GM21515 (cell line): ENCODE measurements around the gene MEGF9.

ENCODE experiments used
- ATAC-seq: cut with Tn5 transposase; IDR thresholded peaks from one replicate; pipeline ENCODE4 v1.9.1; 2021; ENCODE audit not compliant: unreplicated experiment

MEGF9 gene

DNA sequence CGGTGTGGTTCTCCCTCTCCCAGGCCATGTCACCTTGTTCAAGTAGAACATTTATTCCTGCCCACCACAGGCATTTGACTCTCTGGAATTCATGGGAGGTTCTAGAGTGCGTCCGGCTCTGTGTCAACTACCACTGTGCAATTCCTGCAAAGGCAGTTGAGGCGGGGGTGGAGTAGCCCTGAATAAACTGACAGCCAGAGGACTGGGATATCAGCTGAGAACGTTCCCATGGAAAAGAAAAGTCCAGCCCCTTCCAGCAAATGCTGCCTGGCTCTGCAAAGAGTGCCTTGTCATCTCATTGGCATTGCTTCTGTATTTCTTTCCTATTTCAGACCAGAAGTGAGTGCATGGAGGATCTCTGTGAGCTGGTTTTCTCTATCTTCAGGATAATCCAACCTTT is 18.9 kb upstream of the MEGF9 start:
- no peak for ATAC-seq

DNA sequence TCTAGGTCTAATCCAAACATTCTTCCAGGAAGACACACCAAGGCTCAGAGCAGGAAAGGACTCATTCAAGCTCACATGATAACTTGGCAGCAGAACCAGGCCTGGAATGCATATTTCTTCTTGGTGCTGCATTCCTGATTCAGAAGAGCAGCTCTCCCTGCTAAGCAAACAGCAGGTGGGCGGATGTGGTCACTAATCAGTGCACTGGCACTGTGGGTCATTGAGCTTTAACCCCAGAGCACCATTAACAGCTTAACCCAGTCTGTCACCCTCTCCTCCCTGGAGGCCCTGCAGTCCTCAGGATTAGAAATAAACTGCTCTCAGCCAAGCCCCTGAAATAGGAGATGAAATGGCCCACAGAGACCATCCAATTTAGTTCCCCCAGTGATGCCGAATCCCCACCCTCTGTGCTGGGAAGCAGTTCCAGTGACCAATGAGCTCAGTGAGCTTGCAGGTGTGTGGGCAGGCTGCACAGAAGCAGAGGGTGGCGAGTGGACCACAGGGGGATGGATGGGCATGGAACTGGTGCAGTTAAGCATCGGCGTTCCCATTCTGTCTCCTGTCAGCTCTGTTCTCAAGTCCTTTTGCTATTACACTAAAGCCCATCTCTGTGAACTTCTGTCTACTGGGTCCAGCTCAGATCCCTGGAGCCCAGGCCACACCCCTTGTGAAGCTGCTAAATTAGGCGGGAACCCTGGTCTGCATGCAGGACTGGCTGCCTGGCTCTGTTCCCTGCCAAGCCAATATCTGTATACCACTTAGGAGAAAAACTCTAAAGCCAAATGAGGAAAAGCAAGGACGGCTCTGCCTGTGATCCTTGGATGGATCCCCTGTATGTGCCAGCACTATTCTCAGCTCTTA is 16.6 kb upstream of the MEGF9 start:
- no peak for ATAC-seq

DNA sequence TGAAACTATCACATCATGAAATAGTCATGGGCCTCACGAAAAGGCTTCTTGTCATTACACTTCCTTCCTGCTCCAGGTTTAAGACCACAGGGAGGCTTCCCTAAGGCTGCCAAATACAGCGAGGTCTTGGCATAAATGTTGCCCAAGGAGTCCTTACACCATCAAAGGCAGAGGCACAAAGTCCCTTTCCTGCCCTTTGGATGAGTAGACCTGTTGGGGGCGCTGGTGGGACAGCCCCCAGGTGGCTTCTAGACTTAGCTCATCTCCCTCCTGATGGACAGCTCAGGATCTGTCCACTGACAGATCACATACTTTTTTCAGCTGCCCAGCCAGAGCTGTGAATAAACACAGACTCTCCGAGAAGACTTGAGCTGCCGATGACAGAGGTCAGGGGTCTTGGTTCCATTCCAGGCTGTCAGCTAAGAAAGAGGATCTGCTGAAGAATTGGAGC is 15.5 kb upstream of the MEGF9 start:
- no peak for ATAC-seq

DNA sequence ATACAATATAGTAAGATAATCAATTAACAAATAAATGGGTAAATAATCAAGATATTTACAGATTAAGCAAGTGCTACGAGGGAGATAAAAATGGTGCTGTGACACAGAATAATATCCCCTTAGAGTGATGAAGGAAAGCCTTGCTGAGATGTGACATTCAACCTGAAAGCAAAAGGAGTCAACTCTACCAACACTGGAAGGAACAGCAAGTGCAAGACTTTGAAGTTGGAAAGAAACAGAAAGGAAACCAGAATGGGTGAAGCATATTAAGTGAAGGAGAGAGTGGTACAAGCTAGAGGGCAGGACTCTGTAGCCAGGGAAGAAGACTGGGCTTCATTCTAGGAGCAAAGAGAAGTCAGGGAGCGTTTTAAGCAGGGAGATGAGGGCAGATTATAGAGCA is 12.2 kb upstream of the MEGF9 start:
- ATAC-seq = no peak

DNA sequence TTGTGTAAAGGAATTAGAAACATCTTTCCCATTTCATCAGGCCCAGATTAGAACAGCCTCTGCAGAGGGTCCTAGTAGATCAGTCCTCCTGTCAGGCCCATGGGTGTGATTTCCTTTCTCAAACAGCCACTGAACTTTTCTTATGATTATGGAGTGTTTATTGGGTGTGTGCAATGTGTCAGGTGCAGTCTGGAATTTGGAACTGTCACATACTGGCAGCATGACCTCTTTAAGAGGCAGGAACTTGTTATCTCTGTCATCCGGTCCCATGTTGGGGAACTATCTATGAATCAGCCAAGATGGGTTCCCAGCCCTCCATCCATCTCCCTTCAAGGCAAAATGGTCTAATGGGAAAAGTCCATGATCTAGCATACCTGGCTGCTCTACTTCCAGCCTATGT is 11.6 kb upstream of the MEGF9 start:
- no peak for ATAC-seq

DNA sequence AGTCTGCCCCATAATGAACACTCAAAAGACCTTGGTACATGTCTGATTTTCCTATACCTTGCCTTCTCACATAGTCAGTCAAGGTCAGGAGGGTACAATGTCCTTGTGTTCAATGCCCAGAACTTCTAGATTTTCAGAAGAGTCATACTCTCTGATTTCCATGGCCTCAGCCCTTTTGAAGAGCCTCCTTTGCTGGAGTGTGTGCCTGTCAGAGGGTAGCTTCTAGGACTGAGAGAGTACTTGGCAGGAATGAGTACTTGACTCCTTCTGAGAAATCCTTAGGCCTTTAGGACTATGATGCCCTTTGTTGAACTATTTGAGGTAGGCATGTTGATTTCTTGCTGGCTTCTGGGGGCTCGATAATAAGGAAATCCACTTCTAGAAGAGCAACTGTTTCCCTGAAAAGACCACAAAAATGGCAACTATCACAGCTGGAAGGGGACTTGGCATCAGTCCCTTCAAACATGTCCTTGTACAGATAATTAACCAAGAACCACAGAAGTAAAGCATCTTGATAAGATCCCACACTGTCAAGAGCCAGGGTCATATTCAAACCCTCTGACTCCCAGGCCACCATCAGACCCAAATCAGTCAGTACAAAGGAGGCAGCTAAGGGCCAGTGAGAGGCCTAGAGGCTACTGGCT is 10.6 kb upstream of the MEGF9 start:
- ATAC-seq = no peak

DNA sequence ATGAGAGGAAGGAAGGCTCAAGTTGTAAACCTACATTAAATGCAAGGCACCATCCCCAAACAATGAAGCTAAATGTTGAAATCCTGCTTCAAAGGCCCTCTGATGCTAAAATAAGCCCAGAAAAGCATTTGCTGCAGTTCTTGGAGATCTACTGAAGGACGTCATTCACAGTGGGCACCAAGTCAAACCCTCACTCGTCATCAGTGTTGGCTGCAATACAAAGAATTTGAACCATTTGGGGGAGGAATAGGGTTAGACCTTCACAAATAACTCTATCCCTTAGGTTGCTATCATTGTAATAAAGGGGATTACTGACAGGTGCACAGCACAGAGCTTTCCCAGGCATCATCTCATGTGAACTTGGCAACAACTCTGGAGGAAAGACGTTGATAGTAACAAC is 9.3 kb upstream of the MEGF9 start:
- ATAC-seq = no peak

DNA sequence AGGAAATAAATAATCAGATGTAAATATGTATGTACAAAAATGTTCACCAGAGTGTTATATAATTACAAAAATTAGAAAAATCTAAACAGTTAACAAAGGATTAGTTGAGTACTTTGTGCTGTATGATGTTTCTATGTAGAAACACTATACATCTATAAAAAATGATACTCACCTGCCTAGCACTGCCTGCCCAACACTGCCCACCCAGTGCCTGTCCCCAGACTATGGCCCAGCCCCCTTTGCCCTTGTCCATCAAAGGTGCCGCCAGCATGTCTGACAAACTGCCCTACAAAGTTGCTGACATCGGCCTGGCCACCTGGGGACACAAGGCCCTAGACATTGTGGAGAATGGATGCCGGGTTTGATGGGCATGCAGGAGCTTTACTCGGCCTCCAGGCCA is 6.1 kb upstream of the MEGF9 start:
- no peak for ATAC-seq

DNA sequence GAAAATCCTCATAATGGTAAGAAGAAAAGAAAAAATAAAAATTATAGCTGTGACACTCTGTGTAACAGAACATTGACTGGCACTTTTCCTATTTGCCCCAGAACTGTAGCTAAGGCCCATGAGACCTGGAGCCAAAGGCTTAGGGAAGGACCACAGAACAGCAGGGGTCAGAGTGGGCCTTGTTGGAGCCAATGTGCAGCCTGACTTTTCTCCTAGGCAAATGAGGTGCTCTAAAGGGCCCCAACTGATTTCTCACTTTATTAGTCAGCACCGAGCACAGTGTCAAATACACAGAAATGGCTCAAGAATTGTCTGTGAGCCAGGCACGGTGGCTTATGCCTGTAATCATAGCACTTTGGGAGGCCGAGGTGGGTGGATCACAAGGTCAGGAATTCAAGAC is 4.0 kb upstream of the MEGF9 start:
- no peak for ATAC-seq

DNA sequence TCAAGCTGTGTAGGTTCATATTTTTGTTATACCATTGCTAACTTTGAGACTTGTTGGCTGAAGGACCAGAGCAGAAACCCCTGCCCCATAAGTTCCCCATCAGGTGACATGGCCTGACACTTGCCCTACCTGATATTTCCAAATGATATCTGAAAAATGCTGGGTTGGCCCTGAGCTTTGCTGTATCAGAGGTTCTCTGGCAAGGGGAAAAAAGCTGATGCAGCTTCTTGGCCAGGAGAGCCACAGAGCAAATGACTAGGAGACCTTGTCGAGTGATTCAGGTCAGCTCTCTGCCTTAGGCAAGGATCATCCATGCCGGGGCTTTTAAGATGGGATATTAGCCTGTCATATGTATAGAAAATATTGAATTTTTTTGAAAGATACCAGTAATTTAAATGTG is 2.9 kb upstream of the MEGF9 start:
- ATAC-seq = no peak

DNA sequence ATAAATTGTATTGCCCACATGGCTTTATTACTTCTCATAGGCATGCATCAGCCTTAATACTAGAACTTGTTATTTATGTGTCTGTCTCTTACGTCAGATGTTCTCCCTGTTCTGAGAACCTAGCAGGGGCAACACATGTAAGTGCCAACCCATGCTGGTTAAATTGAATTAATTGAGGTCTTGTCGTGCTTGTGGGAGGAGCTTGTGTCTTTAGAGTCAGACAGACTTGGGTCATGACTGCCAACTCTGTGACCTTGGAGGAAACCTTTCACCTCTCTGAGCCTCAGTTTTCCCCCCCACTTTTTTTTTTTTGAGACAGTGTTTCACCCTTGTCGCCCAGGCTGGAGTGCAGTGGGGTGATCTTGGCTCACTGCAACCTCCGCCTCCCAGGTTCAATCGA is 2.2 kb upstream of the MEGF9 start:
- no peak for ATAC-seq

DNA sequence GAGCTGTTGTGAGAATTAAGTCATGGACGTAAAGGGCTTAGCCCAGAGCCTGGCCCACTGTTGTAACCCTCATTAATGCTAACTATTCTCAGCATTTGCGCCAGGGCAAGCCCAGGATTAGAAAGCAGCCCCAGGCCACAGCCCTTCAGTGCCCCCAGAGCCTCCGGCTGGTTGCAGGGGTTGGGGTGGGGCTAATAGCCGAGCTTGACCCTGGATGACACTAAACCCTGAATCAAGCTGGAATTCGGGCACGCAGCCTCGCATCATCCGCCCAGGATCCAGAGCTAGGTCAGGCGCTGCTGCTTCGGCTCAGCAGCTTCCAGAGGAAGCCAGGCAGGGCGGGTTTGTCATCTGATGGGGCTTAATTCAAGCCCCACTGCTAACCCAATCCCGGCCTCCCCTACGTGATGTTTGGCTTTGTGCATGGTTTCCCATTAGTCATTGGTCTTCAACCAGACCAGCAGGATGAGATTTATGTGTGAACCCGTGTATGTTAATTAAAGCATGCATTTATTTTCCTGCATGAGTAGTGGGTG is 1.2 kb upstream of the MEGF9 start:
- no peak for ATAC-seq

DNA sequence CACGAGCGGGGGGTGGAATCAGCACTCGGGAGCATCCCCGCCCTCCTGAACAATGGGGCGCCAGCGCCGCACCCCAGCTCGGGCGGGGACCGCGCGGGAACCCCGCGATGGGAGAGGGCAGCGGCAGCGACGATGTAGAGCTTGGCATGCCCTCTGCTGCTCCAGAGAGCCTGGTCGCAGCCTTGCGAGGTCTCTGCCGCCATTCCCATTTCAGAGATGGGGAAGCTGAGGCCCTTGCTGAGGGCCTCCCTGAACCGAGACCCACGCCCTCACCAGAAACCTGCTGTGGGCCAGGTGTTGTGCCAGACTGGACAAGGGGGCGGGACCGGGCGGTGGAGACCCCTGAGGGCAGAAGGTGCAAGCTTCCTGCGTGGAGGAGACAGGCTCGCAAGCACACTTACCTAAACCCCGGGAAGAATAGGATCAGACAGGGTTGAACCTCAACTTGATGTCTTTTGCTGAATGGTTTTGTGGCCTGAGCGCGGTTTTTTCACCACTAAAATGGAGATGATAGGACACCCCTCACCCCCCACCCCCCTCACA is 647 bp upstream of the MEGF9 start:
- ATAC-seq = no peak

DNA sequence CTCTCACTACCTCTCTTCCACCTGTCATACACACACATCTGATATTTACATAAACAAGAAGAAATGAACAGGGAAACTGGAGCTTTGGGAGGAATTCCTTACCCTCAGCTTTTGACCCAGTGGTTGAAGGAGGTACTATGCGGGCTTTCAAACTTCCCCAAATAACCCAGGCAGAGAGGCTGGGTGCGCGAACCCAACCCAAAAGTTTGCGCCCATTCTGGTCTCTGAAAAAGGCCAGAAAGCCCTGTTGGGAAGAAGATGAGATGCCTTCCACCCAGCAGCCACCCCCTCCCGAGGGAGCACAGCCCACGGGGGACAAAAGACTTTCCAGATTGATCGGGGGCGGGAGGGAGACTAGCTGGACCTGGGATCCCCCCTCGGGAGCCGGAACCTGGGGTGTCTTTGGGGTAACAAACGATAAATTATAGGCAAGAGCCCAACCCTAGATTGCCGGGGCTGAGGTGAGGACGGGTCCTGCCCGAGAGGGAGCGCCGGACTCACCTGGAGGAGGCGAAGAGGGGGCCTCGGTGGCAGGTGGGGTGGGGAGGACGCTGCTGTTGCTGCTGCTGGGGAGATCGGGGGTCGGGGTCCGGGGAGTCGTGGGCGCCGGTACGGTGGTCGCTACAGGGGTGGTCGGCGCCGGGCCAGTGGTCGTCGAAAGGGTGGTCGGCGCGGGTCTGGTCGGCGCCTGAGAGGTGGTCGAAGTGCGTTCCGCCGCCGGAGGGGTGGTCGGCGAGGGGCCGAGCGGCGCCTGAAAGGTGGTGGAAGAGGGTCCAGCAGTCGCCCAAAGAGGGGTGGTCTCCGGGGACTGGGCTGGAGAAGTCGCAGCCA is 798 bp downstream of the MEGF9 start:
- no peak for ATAC-seq

DNA sequence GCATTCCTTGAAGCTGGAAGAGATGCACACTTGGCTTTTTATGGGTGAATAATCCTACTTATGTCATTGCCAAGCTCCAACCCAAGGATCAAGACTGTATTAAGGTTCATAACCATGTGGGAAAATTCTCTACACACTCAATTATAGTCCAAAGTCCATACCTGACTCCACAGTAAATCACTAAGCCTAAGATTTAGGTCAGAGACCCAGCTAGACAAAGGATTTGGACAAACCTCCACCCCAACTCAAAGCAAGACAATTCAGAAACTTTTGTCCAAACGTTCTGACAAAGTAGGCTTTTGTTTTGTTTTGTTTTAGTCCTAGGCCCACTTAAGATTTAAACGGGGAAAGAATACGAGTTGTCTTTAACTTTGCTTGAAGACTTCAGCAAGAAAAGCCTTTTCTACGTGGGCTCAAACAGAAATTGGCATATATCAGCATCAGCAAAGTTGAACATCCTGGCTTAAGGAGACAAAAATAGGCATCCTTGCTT is 1.7 kb downstream of the MEGF9 start:
- ATAC-seq = no peak

DNA sequence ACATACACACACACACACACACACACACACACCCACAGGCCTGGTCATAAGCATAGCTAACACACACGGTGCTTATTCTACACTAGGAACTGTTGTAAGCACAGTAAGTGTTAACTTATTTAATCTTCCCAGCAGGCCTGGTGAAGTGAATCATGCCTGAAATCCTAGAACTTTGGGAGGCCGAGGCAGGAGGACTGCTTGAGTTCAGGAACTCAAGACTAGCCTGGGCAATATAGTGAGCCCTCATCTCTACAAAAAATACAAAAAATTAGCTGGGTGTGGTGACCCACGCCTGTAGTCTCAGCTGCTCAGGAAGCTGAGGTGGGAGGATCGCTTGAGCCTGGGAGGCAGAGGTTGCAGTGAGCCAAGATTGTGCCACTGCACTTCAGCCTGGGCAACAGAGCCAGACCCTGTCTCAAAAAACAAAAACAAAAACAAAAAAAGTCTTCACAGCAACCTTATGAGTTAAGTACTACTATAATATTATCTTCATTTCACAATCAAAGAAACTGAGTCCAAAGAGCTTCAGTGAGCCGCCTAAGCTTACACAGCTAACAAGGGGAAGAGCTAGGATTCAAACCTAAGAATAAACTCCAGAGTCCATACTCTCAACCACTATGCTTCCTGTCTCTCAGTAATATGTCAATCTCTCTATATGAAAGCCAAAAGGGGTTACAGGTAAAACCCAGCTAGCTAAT is 2.3 kb downstream of the MEGF9 start:
- ATAC-seq = no peak

DNA sequence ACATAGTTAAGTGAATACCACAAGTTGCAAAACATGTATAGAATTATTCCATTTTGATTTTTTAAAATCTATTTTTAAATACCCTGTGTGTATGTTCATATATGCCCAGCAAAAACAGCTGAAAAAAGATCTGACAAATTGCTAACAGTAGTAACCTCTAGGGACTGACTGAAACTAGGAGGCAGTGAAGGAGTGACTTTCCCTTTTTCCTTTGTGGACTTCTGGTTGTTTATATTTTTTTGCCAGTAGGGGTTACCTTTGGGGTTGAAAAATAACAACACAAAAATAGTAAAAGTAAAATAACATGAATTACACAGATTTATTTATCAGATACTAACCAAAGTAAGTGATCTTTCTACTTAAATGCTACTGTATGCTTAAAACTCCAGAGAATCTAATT is 2.9 kb downstream of the MEGF9 start:
- no peak for ATAC-seq

DNA sequence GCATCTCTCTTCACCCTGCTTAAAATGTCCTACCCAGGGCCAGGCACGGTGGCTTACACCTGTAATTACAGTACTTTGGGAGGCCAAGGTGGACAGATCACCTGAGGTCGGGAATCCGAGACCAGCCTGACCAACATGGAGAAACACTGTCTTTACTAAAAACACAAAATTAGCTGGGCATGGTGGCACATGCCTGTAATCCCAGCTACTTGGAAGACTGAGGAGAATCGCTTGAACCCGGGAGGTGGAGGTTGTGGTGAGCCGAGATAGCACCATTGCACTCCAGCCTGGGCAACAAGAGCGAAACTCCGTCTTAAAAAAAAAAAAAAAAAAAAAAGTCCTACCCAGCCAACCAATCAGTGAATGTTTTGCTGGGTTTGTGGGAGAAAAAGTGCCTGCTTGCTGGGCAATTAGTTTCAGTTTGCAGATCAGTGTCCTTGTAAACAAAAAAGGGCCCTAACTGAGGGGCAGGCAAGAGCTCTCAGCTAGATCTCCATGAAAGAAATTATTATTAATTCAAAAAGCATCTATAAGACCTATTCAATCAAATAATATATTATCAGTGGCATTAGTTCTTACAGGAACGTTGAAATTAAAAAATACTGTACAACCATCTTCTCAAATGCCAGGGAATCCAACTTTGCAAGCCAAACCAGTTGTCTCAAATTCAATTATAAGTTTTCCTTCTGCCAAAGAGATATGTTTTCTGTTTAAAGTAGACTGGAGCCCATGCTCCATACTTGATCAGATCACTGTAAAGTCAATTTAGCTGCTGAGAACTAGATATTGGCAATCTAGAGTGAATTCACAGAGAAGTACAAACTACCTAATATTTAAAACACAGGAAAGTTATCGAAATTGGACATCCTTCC is 3.9 kb downstream of the MEGF9 start:
- no peak for ATAC-seq

DNA sequence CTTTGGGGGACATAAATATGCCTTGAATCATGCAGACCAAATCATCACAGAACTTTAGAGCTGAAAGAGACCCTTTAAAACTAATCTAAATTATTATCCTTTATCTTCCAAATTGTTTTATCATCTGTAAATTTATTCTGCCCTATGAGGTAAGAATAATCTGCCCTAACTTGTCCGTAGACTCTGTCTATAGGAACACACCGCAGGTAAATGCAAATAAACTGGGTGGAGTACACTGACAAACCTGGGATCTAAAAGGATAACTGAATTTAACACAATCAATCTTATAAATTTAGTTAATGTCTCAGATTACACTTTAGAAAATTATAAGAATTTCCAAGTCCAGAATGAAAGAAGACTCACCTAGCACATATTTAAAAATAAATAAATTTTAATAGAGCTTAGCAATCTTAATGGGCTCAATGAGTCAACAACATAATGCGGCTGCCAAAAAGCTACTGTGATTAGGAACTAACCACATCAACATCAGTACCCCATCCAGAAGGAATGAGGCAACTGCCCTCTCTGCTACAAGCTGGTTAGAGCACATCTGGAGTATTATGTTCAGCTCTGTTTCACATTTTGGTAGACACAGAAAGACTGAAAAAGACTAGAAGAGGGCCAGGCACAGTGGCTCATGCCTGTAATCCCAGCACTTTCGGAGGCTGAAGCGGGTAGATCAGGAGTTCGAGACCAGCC is 5.6 kb downstream of the MEGF9 start:
- no peak for ATAC-seq
